Measurements from ENCODE around the gene EMC6.

DNA sequence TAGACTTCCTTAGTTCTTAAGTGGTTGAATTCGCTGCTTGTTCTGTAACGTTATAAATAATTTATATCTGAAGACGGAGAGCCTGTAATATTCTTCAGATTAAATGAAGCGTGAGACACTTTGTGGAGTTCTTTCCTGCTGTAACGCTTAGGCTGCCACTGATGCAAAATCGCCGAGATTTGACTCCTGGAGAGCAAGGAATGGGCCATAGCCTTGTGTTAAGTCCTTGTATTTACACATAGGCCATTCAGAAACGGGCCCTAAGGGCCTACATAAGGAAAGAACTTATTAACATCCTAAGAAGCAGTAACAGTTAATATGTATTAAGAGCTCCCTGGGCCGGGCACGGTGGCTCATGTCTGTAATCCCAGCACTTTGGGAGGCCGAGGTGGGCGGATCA lies 936 bp downstream of the EMC6 start:
- TF ChIP-seq, protein P1, sequence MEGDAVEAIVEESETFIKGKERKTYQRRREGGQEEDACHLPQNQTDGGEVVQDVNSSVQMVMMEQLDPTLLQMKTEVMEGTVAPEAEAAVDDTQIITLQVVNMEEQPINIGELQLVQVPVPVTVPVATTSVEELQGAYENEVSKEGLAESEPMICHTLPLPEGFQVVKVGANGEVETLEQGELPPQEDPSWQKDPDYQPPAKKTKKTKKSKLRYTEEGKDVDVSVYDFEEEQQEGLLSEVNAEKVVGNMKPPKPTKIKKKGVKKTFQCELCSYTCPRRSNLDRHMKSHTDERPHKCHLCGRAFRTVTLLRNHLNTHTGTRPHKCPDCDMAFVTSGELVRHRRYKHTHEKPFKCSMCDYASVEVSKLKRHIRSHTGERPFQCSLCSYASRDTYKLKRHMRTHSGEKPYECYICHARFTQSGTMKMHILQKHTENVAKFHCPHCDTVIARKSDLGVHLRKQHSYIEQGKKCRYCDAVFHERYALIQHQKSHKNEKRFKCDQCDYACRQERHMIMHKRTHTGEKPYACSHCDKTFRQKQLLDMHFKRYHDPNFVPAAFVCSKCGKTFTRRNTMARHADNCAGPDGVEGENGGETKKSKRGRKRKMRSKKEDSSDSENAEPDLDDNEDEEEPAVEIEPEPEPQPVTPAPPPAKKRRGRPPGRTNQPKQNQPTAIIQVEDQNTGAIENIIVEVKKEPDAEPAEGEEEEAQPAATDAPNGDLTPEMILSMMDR (IDR thresholded peaks at IDR 0.05; ENCODE audit: borderline replicate concordance, extremely low read depth, low read length, poor library complexity, severe bottlenecking), result no peak
- no peak for TF ChIP-seq EZH2 (IDR thresholded peaks at IDR 0.05; ENCODE audit: borderline replicate concordance, low read depth, low read length, severe bottlenecking)
